Measurements from ENCODE around the gene PCDHGB2. TPM values are rescaled to one million over a fixed set of nuclear protein-coding genes. Genes with fewer than 3 reads are reported as not detected.

Gene PCDHGB2
- total and polyA plus RNA-seq, 2 of the 8 experiments (the other 6 are each of a cell fraction or from before 2014, with no cell fraction given) = 1.9 to 2.9 TPM

- FAIRE-seq = no peak
- no peaks in the 10 kb centered on the region for H3K27me3 ChIP-seq (replicated peaks in 1 of 4; ENCODE audit: control insufficient read depth in 3 of 4, extremely low read depth in 1 of 4, insufficient read depth in 3 of 4, low read length in 3 of 4)
- no peak within 1 kb of the TSS for H4K5ac ChIP-seq (ENCODE audit: insufficient read length, low read depth, low read length)
- no peak within 1 kb of the TSS for H2AFZ ChIP-seq (ENCODE audit: low read length)
- H3K56ac ChIP-seq (replicated peaks; ENCODE audit: insufficient read length, low read depth, low read length) = no peak within 1 kb of the TSS
- H3K23ac ChIP-seq (ENCODE audit: insufficient read length) = no peak within 1 kb of the TSS
- TF ChIP-seq RAD21 (IDR thresholded peaks at IDR 0.05 in 1 of 2, conservative IDR thresholded peaks at IDR 0.05 in 1 of 2; ENCODE audit: low read depth in 2 of 2, low read length in 2 of 2) (0 out of 4 replicates have a peak, but pooled peaks of 1 of the 2 experiments have one; percentile 9), SRF (IDR thresholded peaks at IDR 0.05; ENCODE audit: low read depth, low read length) (no peak)
- H4K8ac ChIP-seq (ENCODE audit: extremely low read depth, insufficient read depth, low read length) = no peak within 1 kb of the TSS
- no peak within 1 kb of the TSS for H2BK120ac ChIP-seq (replicated peaks; ENCODE audit: low read depth, low read length)
- no peak within 1 kb of the TSS for H2BK15ac ChIP-seq (ENCODE audit: low read length)
- H3K9ac ChIP-seq (replicated peaks in 1 of 4; ENCODE audit: extremely low read depth in 1 of 4, low read depth in 3 of 4, low read length in 3 of 4) = no peak within 1 kb of the TSS
- H2AK5ac ChIP-seq (ENCODE audit: low read depth, low read length) = no peak within 1 kb of the TSS
- H2BK20ac ChIP-seq (ENCODE audit: low read length) = no peak within 1 kb of the TSS
- no peak within 1 kb of the TSS for H2BK5ac ChIP-seq (ENCODE audit: low read depth, low read length)
- POLR2A ChIA-PET (ENCODE audit: partially characterized antibody) = interaction anchor here (1.3 kb wide), 1 partner anchor 17 kb away, joined by 3 read pairs; no protein-coding TSS in a partner anchor
- no peaks in the 10 kb centered on the region for H3K79me2 ChIP-seq (ENCODE audit: control insufficient read depth in 1 of 2, insufficient read depth in 2 of 2, low read length in 2 of 2)
- H4K91ac ChIP-seq (replicated peaks; ENCODE audit: insufficient read length, low read length) = no peak within 1 kb of the TSS
- no peaks in the 10 kb centered on the region for H3K4me1 ChIP-seq (replicated peaks in 1 of 4; ENCODE audit: control insufficient read depth in 3 of 4, insufficient read depth in 4 of 4, low read length in 3 of 4)
- no peak within 1 kb of the TSS for H3K4ac ChIP-seq (replicated peaks; ENCODE audit: insufficient read length, low read depth, low read length)
- no peaks in the 10 kb centered on the region for H4K20me1 ChIP-seq (replicated peaks in 1 of 2; ENCODE audit: control insufficient read depth in 1 of 2, insufficient read depth in 2 of 2, low read length in 2 of 2)
- no peak within 1 kb of the TSS for H3K4me2 ChIP-seq (ENCODE audit: insufficient read depth in 1 of 2, low read depth in 2 of 2, low read length in 2 of 2)
- no peak for DNase-seq (ENCODE audit: low read depth in 1 of 2, low spot score in 2 of 2)
- WGBS, 2 experiments (ENCODE audit: extremely low coverage in 1 of 2, insufficient coverage in 1 of 2, insufficient read length in 1 of 2, insufficient replicate concordance in 2 of 2, low coverage in 1 of 2, low lambda C conversion rate in 2 of 2, missing lambda C conversion rate in 1 of 2) = 96% methylated on average over 27 of the region's 27 CpGs; no CpG with 5 or more reads in 1 of the 2 experiments
- H3K18ac ChIP-seq (ENCODE audit: extremely low read depth, low read length) = no peak within 1 kb of the TSS
- CTCF ChIA-PET (ENCODE audit: partially characterized antibody) = interaction anchor here (0.8 to 2.9 kb wide), 14 partner anchors 9 to 184 kb away, joined by 3 to 11 read pairs (median 4); partner anchors contain the start of genes PCDHGA10, PCDHGA5, PCDHGB2 and PCDHGB4
- H2BK12ac ChIP-seq (ENCODE audit: low read depth, low read length) = no peak within 1 kb of the TSS
- no peaks in the 10 kb centered on the region for H3K79me1 ChIP-seq (ENCODE audit: low read depth, low read length)
- no peak within 1 kb of the TSS for H3K14ac ChIP-seq (ENCODE audit: insufficient read length)
- no peaks in the 10 kb centered on the region for H3K23me2 ChIP-seq (ENCODE audit: low read depth, low read length)
- H3K36me3 ChIP-seq (ENCODE audit: control insufficient read depth in 2 of 4, insufficient read depth in 4 of 4, low read length in 3 of 4) = peaks cover 0 to 3% (median 0%) of the 10 kb centered on the region in 4 experiments; a peak in 2 of 8 replicates
- H3K4me3 ChIP-seq (ENCODE audit: extremely low read depth in 1 of 4, insufficient read depth in 2 of 4, low read depth in 3 of 4, low read length in 4 of 4) = no peak within 1 kb of the TSS
- peaks cover 36 to 51% of the 10 kb centered on the region in 2 experiments; a peak in 3 of 4 replicates for H3K9me3 ChIP-seq (ENCODE audit: insufficient read depth in 2 of 2, low read depth in 1 of 2, low read length in 1 of 2)
- no peak within 1 kb of the TSS for H3K27ac ChIP-seq (ENCODE audit: low read depth, low read length)
These were observed 14.0 kb downstream of the PCDHGB2 start, which contains the start of gene PCDHGA6 for GRCh38 chr5:141373673-141374317. Gene PCDHGA6, plus strand, starts transcription at chr5:141373891. Its CDS starts 193 bp downstream, at chr5:141374084.

Data from H1 (cell line).